HEK293T (cell line): ENCODE results near the gene SLC18B1.

Source experiments
- ARNT ChIP-seq: fragments of 450-650 bp; IDR thresholded peaks from 2 replicates; pipeline ENCODE4 v1.6.1; 2017; ENCODE audit warnings: mild to moderate bottlenecking
- BHLHE40 ChIP-seq: fragments of 450-650 bp; IDR thresholded peaks from 2 replicates; pipeline ENCODE4 v1.6.1; 2016; ENCODE audit warnings: mild to moderate bottlenecking, moderate library complexity, borderline replicate concordance
- CTBP1 ChIP-seq: fragments of 450-650 bp; IDR thresholded peaks from 2 replicates; pipeline ENCODE4 v1.6.1; 2016; ENCODE audit warnings: borderline replicate concordance
- ELF4 ChIP-seq: fragments of 450-650 bp; IDR thresholded peaks from 2 replicates; pipeline ENCODE4 v1.6.1; 2017; ENCODE audit warnings: antibody characterized with exemption
- FOXA1 ChIP-seq: fragments of 450-650 bp; IDR thresholded peaks from 2 replicates; pipeline ENCODE4 v1.6.1; 2016; ENCODE audit warnings: mild to moderate bottlenecking
- FOXM1 ChIP-seq: fragments of 450-650 bp; IDR thresholded peaks from 2 replicates; pipeline ENCODE4 v1.6.1; 2017; ENCODE audit warnings: mild to moderate bottlenecking, borderline replicate concordance
- HDGF ChIP-seq: fragments of 450-650 bp; IDR thresholded peaks from 2 replicates; pipeline ENCODE4 v1.6.1; 2017; ENCODE audit warnings: antibody characterized with exemption, borderline replicate concordance
- L3MBTL2 ChIP-seq: fragments of 450-650 bp; conservative IDR thresholded peaks from 2 replicates; pipeline ENCODE4 v1.6.1; 2016; ENCODE audit warnings: mild to moderate bottlenecking
- NFRKB ChIP-seq: fragments of 450-650 bp; IDR thresholded peaks from 2 replicates; pipeline ENCODE4 v1.6.1; 2016; ENCODE audit warnings: mild to moderate bottlenecking, moderate library complexity
- PKNOX1 ChIP-seq: fragments of 450-650 bp; IDR thresholded peaks from 2 replicates; pipeline ENCODE4 v1.6.1; 2016
- SP1 ChIP-seq: fragments of 450-650 bp; IDR thresholded peaks from 2 replicates; pipeline ENCODE4 v1.6.1; 2017
- SUZ12 ChIP-seq: fragments of 450-650 bp; IDR thresholded peaks from 2 replicates; pipeline ENCODE4 v1.6.1; 2016; ENCODE audit warnings: mild to moderate bottlenecking
- TARDBP ChIP-seq: fragments of 450-650 bp; IDR thresholded peaks from 2 replicates; pipeline ENCODE4 v1.6.1; 2016
- ZNF384 ChIP-seq: fragments of 450-650 bp; IDR thresholded peaks from 2 replicates; pipeline ENCODE4 v1.6.1; 2016

DNA sequence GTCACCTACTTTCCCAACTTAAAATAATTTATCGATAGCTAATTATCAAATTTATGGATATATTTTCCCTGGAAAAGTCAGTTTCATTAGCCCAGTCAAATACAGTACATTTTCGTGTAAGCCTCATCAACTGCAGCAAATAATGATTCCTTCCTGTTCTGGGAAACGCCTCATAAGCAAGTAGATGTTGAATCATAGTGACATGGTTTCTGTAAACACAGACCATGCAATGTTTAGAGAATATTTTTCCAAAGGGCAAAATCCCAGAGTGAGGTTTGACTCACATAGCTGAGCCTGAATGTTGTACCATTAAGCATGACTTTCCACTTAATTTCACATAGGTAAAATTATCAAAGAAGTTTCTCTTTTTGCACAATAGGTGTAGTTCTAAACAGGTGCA, 67.9 kb downstream of the SLC18B1 start:
- TF ChIP-seq SP1: no peak
- no peak for TF ChIP-seq FOXA1
- TF ChIP-seq FOXM1: no peak
- no peak for TF ChIP-seq SUZ12
- no peak for TF ChIP-seq NFRKB
- TF ChIP-seq PKNOX1: no peak
- no peak for TF ChIP-seq HDGF
- no peak for TF ChIP-seq ZNF384
- no peak for TF ChIP-seq BHLHE40
- TF ChIP-seq TARDBP: no peak
- TF ChIP-seq ELF4: no peak
- TF ChIP-seq ARNT: no peak
- TF ChIP-seq CTBP1: no peak
- no peak for TF ChIP-seq L3MBTL2
